Left renal pelvis (tissue), 4 donors: ENCODE data around the gene CDK18. TPM values are rescaled to one million over a fixed set of nuclear protein-coding genes. Genes with fewer than 3 reads are reported as not detected.

Experiments used
- DNase-seq, 4 donors: peaks; one replicate each; pipeline ENCODE4 v3.0.0-alpha.2; 2013; ENCODE audit warnings: low read depth in 4 of 4, low spot score in 3 of 4
- polyA plus RNA-seq, 4 donors: library from polyadenylated mRNA; unstranded; fragments of 120-200 nt; gene quantifications; one replicate each; pipeline ENCODE4 v1.2.1, GENCODE V29; 2013; ENCODE audit not compliant: insufficient read length in 4 of 4

CDK18 gene
- polyA plus RNA-seq, 4 donors, result 14.1 to 40.3 (median 25.5) TPM

- no peak for DNase-seq
Measured at GRCh38 chr1:205567716-205568115, 63.2 kb downstream of the CDK18 start.

- no peak for DNase-seq
Measured at GRCh38 chr1:205568135-205568468, 63.6 kb downstream of the CDK18 start.

- DNase-seq, result no peak
Measured at GRCh38 chr1:205568469-205569361, 64.2 kb downstream of the CDK18 start.

GRCh38 chr1:205569411-205570172, 65.1 kb downstream of the CDK18 start:
- DNase-seq, result no peak

- no peak for DNase-seq
Measured at GRCh38 chr1:205570173-205570501, 65.7 kb downstream of the CDK18 start.

GRCh38 chr1:205570796-205571537, 66.5 kb downstream of the CDK18 start:
- no peak for DNase-seq

- no peak for DNase-seq
Measured at GRCh38 chr1:205571747-205572146, 67.3 kb downstream of the CDK18 start.

- DNase-seq, result no peak
Measured at GRCh38 chr1:205572421-205572820, 68.0 kb downstream of the CDK18 start.

- DNase-seq, result no peak
Measured at GRCh38 chr1:205575294-205575885, 70.9 kb downstream of the CDK18 start.

GRCh38 chr1:205576011-205576410, 71.5 kb downstream of the CDK18 start:
- no peak for DNase-seq

GRCh38 chr1:205576805-205577761, 72.6 kb downstream of the CDK18 start:
- no peak for DNase-seq

GRCh38 chr1:205577874-205578658, 73.6 kb downstream of the CDK18 start:
- no peak for DNase-seq

- DNase-seq, result no peak
Measured at GRCh38 chr1:205578780-205579571, 74.5 kb downstream of the CDK18 start.

GRCh38 chr1:205579711-205580110, 75.2 kb downstream of the CDK18 start:
- DNase-seq, result no peak

- no peak for DNase-seq
Measured at GRCh38 chr1:205580140-205580922, 75.9 kb downstream of the CDK18 start.

- no peak for DNase-seq
Measured at GRCh38 chr1:205580923-205581180, 76.4 kb downstream of the CDK18 start.

GRCh38 chr1:205581321-205581980, 77.0 kb downstream of the CDK18 start:
- no peak for DNase-seq
